ENCODE measurements around the gene COPS7A. TPM values are rescaled to one million over a fixed set of nuclear protein-coding genes. Genes with fewer than 3 reads are reported as not detected.

COPS7A gene
- total RNA-seq, 1 experiment from 2014 or later: 67.8 TPM

DNA sequence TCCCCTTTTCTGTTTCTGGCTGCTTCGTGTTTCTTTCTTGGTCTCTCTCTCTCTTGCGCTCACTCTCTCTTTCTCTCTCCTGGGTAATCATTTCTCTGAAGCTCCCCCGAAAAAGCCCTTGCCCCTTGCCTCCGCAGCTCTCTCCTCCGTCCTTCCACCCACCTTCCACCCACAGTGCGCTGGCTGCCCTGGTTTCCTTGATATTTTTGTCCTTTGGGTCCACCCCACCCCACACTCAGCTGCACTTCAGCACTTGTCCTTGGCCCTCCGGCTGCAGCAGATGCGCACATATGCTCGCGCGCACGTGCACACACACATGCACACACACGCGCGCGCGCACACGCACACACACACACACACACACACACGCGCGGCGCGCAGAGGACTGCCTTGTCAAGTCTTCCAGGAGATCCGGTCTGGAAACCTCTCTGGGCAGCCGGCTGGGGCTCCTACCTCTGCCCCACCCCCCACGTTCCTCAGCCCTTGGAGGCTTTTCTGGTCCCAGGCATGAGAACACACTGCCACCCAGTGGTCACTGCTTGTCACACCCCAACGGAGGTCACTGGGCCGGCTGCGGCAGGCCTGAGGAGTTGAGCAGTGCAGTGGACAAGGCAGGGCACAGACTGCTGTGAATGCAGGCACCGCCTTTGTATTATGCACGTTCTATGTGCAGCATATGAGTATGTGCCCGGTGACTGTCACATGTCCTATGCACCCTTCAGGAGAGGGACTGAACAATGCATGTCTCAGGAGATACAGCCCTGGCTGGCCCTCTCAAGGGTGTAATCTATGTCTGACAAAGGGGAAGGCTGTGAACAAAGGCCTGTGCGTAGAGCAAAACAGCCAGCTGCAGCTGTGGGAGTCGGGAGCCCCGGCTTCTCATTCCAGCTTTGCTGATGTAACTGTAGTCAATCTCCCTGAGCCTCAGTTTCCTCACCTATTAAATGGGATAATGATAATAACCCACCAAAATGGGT, 55.0 kb downstream of the COPS7A start:
- ATAC-seq (peak; percentile 98), DNase-seq (ENCODE audit: low read depth, low spot score) (peak; percentile 81)
- no peaks in the 10 kb centered on the region for H3K9me2 ChIP-seq (ENCODE audit: insufficient read depth)
- ChIA-PET CTCF (interaction anchor here (0.7 to 1.7 kb wide), 7 partner anchors 8 to 91 kb away, joined by 3 to 13 read pairs (median 3); partner anchors contain the start of genes GPR162 and MLF2), RAD21 (ENCODE audit: low non-redundant PET in 1 of 2, low total read pairs in 2 of 2, uncharacterized antibody in 2 of 2, unreplicated experiment in 2 of 2) (interaction anchor here in 1 of 2 experiments (0.7 to 1.0 kb wide), 2 partner anchors 23 to 151 kb away, joined by 3 to 4 read pairs; no protein-coding TSS in a partner anchor), POLR2A (interaction anchor here (0.9 to 1.0 kb wide), 2 partner anchors 26 to 245 kb away, joined by 3 to 7 read pairs; partner anchors contain the start of genes GAPDH and MLF2)
- H3K9me3 ChIP-seq (ENCODE audit: control insufficient read depth in 1 of 2, insufficient read depth in 1 of 2, low read depth in 1 of 2, low read length in 2 of 2): no peaks in the 10 kb centered on the region
- H3K4me3 ChIP-seq (replicated peaks in 1 of 2; ENCODE audit: low read depth in 1 of 2, low read length in 2 of 2): peak overlapping the region in 1 of 2 experiments; percentile 32; a peak in 1 of 4 replicates
- peak overlapping the region; percentile 51 for H3K27ac ChIP-seq (ENCODE audit: low read depth, low read length)
- TF ChIP-seq, protein P1, sequence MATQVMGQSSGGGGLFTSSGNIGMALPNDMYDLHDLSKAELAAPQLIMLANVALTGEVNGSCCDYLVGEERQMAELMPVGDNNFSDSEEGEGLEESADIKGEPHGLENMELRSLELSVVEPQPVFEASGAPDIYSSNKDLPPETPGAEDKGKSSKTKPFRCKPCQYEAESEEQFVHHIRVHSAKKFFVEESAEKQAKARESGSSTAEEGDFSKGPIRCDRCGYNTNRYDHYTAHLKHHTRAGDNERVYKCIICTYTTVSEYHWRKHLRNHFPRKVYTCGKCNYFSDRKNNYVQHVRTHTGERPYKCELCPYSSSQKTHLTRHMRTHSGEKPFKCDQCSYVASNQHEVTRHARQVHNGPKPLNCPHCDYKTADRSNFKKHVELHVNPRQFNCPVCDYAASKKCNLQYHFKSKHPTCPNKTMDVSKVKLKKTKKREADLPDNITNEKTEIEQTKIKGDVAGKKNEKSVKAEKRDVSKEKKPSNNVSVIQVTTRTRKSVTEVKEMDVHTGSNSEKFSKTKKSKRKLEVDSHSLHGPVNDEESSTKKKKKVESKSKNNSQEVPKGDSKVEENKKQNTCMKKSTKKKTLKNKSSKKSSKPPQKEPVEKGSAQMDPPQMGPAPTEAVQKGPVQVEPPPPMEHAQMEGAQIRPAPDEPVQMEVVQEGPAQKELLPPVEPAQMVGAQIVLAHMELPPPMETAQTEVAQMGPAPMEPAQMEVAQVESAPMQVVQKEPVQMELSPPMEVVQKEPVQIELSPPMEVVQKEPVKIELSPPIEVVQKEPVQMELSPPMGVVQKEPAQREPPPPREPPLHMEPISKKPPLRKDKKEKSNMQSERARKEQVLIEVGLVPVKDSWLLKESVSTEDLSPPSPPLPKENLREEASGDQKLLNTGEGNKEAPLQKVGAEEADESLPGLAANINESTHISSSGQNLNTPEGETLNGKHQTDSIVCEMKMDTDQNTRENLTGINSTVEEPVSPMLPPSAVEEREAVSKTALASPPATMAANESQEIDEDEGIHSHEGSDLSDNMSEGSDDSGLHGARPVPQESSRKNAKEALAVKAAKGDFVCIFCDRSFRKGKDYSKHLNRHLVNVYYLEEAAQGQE (IDR thresholded peaks at IDR 0.05; ENCODE audit: low read depth): no peak
- TF ChIP-seq, protein P2, sequence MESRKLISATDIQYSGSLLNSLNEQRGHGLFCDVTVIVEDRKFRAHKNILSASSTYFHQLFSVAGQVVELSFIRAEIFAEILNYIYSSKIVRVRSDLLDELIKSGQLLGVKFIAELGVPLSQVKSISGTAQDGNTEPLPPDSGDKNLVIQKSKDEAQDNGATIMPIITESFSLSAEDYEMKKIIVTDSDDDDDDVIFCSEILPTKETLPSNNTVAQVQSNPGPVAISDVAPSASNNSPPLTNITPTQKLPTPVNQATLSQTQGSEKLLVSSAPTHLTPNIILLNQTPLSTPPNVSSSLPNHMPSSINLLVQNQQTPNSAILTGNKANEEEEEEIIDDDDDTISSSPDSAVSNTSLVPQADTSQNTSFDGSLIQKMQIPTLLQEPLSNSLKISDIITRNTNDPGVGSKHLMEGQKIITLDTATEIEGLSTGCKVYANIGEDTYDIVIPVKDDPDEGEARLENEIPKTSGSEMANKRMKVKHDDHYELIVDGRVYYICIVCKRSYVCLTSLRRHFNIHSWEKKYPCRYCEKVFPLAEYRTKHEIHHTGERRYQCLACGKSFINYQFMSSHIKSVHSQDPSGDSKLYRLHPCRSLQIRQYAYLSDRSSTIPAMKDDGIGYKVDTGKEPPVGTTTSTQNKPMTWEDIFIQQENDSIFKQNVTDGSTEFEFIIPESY (IDR thresholded peaks at IDR 0.05; ENCODE audit: extremely low read depth, insufficient replicate concordance, low read length): peak; percentile 33
- TF ChIP-seq, protein P3, sequence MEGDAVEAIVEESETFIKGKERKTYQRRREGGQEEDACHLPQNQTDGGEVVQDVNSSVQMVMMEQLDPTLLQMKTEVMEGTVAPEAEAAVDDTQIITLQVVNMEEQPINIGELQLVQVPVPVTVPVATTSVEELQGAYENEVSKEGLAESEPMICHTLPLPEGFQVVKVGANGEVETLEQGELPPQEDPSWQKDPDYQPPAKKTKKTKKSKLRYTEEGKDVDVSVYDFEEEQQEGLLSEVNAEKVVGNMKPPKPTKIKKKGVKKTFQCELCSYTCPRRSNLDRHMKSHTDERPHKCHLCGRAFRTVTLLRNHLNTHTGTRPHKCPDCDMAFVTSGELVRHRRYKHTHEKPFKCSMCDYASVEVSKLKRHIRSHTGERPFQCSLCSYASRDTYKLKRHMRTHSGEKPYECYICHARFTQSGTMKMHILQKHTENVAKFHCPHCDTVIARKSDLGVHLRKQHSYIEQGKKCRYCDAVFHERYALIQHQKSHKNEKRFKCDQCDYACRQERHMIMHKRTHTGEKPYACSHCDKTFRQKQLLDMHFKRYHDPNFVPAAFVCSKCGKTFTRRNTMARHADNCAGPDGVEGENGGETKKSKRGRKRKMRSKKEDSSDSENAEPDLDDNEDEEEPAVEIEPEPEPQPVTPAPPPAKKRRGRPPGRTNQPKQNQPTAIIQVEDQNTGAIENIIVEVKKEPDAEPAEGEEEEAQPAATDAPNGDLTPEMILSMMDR (IDR thresholded peaks at IDR 0.05 in 2 of 3, conservative IDR thresholded peaks at IDR 0.05 in 1 of 3; ENCODE audit: borderline replicate concordance in 1 of 3, insufficient read depth in 1 of 3, low read depth in 2 of 3, low read length in 2 of 3): peak; percentile 95
- TF ChIP-seq RAD21 (IDR thresholded peaks at IDR 0.05; ENCODE audit: low read depth) (peak; percentile 99), YY1 (IDR thresholded peaks at IDR 0.05; ENCODE audit: extremely low read depth, insufficient replicate concordance, low read depth, low read length) (peak; percentile 62)
- H3K4me2 ChIP-seq (ENCODE audit: low read length): peak overlapping the region; percentile 69
- intact Hi-C loops (cut with micrococcal nuclease): loop anchor here (1.0 kb wide), 3 partner anchors 26 to 162 kb away; partner anchors contain the start of gene MLF2
- peak overlapping the region; percentile 42 for H3K9ac ChIP-seq (ENCODE audit: low read length)
- no peaks in the 10 kb centered on the region for H3K27me3 ChIP-seq (ENCODE audit: insufficient read depth, low read length)
- no peaks in the 10 kb centered on the region for H4K20me1 ChIP-seq (ENCODE audit: insufficient read depth)
- no peak overlapping the region for H2AFZ ChIP-seq (ENCODE audit: low read depth, low read length, poor library complexity, severe bottlenecking)
- peaks cover 11 to 14% of the 10 kb centered on the region in 2 experiments; a peak in 3 of 4 replicates for H3K4me1 ChIP-seq (ENCODE audit: control insufficient read depth in 1 of 2, insufficient read depth in 2 of 2, low read length in 2 of 2)
- no peaks in the 10 kb centered on the region for H3K36me3 ChIP-seq (ENCODE audit: control insufficient read depth in 1 of 2, insufficient read depth in 2 of 2, low read length in 2 of 2)
- no TSS peak for BruUV-seq (replicated peaks)
- no peaks in the 10 kb centered on the region for H3K79me2 ChIP-seq (ENCODE audit: insufficient read depth, low read length)

Measured in HCT116 (cell line).